Endothelial cell of umbilical vein (primary cell): ENCODE results near the gene MPP3.

Source experiments
- EZH2 ChIP-seq: IDR thresholded peaks from 2 replicates; pipeline ENCODE4 v1.6.1; 2012; ENCODE audit warnings: borderline replicate concordance, low read depth, mild to moderate bottlenecking, moderate library complexity, low read length, inconsistent platforms; ENCODE audit not compliant: severe bottlenecking
- JUN ChIP-seq: IDR thresholded peaks from 2 replicates; pipeline ENCODE4 v1.6.1; 2011; ENCODE audit warnings: borderline replicate concordance, low read depth; ENCODE audit not compliant: insufficient read length, insufficient read depth
- POLR2A ChIP-seq: IDR thresholded peaks from 2 replicates; pipeline ENCODE4 v1.6.1; 2012; ENCODE audit warnings: low read depth, mild to moderate bottlenecking, control low read depth, low read length
- POLR2AphosphoS5 ChIP-seq: IDR thresholded peaks from 2 replicates; pipeline ENCODE4 v1.6.1; 2012; ENCODE audit warnings: low read depth, mild to moderate bottlenecking, control low read depth, low read length, moderate library complexity; ENCODE audit not compliant: insufficient read depth
- TF ChIP-seq, protein P1 (sequence below), 2 donors: IDR thresholded peaks; 1 replicate in 1 of 2; 2 replicates in 1 of 2; pipeline ENCODE4 v1.5.1; 2011; ENCODE audit warnings: low read length in 2 of 2, mild to moderate bottlenecking in 2 of 2, moderate library complexity in 2 of 2, control low read depth in 1 of 2, inconsistent platforms in 1 of 2, low read depth in 1 of 2; ENCODE audit not compliant: insufficient read depth in 1 of 2; ENCODE audit errors: extremely low read depth in 1 of 2
- TF ChIP-seq, protein P2 (sequence below): IDR thresholded peaks from 2 replicates; pipeline ENCODE4 v1.6.1; 2011; ENCODE audit not compliant: insufficient read depth, insufficient read length

DNA sequence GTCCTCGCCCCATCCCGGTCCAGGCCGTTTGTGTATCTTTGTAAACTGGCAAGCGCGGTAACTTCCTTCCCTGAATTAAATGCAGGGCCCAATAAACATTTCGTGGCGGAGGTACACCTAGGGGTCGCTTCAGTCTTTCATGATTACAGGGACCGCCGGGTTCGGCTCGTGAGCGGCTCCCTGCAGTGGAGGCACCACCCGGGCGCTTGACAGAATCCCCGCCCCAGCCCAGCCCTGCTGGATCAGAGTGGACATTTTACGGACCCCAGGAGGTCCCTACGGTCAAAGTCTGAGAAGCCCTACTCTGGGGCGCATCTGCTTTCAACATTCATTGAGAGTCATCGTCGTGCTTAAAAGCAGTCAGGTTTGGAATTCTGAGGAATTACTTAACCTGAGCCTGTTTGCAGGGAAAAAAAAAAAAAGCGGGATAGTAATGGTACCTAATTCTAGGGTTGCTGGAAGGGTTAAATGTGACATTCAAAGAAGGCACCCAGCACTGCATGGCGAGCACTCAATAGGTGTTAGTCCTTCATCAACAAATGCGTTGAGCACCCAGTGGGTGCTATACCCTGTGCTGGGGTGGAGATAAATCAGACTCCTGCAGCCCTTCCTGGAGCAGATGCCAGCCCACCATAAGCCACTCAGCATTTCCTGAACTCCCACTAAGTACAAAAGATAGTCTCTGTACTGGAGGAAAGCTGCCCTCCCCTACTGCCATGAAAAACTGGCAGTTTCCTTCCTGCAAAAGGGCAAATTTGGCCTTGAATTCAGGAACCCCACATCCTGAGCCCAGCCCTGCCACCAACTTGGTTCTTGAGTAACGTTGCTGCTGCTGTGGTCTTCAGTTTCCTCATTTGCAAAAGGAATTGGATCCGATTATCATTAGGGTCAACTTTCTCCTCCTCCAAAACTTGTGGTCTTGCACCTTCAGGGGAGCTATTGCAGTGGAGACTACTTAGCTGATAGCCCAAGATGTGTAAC, 53.5 kb downstream of the MPP3 start:
- TF ChIP-seq POLR2AphosphoS5 = no peak
- TF ChIP-seq, protein P1, sequence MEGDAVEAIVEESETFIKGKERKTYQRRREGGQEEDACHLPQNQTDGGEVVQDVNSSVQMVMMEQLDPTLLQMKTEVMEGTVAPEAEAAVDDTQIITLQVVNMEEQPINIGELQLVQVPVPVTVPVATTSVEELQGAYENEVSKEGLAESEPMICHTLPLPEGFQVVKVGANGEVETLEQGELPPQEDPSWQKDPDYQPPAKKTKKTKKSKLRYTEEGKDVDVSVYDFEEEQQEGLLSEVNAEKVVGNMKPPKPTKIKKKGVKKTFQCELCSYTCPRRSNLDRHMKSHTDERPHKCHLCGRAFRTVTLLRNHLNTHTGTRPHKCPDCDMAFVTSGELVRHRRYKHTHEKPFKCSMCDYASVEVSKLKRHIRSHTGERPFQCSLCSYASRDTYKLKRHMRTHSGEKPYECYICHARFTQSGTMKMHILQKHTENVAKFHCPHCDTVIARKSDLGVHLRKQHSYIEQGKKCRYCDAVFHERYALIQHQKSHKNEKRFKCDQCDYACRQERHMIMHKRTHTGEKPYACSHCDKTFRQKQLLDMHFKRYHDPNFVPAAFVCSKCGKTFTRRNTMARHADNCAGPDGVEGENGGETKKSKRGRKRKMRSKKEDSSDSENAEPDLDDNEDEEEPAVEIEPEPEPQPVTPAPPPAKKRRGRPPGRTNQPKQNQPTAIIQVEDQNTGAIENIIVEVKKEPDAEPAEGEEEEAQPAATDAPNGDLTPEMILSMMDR (IDR thresholded peaks at IDR 0.05; ENCODE audit: extremely low read depth in 1 of 2, insufficient read depth in 1 of 2, low read depth in 1 of 2, low read length in 2 of 2) = peak in 1 of 2 donors; percentile 23
- no peak for TF ChIP-seq EZH2
- no peak for TF ChIP-seq JUN
- TF ChIP-seq POLR2A = no peak
- TF ChIP-seq, protein P2, sequence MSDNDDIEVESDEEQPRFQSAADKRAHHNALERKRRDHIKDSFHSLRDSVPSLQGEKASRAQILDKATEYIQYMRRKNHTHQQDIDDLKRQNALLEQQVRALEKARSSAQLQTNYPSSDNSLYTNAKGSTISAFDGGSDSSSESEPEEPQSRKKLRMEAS = no peak
